ENCODE results near the gene ARHGAP4. TPM values are rescaled to one million over a fixed set of nuclear protein-coding genes. Genes with fewer than 3 reads are reported as not detected.

Gene ARHGAP4
- 1.3 and 1.5 TPM in 2 replicates for total RNA-seq
- 0.12 and 0.51 TPM in 2 replicates for polyA plus RNA-seq
- polyA plus RNA-seq (2012): 0.43 and 0.71 TPM in 2 replicates
- polyA minus RNA-seq (ENCODE audit: low replicate concordance): 1.5 and 12.4 TPM in 2 replicates

GRCh38 chrX:153925739-153926551, at the start of gene ARHGAP4:
Gene ARHGAP4, minus strand, starts transcription at chrX:153926264. Its CDS starts 62 bp downstream, at chrX:153926202.
- H4K20me1 ChIP-seq (ENCODE audit: control insufficient read depth, extremely low read depth, insufficient read depth, low read length): no peaks in the 10 kb centered on the region
- no peaks in the 10 kb centered on the region for H3K79me2 ChIP-seq (ENCODE audit: control insufficient read depth, insufficient read depth, low read length)
- peak within 1 kb of the TSS in 1 of 4 experiments; percentile 64 for H3K4me3 ChIP-seq (replicated peaks in 1 of 4; ENCODE audit: control extremely low read depth in 1 of 4, insufficient read depth in 1 of 4, low read depth in 3 of 4, low read length in 4 of 4)
- H3K9me3 ChIP-seq (ENCODE audit: control insufficient read depth, insufficient read depth, low read depth, low read length): no peaks in the 10 kb centered on the region
- H3K9ac ChIP-seq (ENCODE audit: insufficient read depth, low read length): no peak within 1 kb of the TSS
- no peak within 1 kb of the TSS for H2AFZ ChIP-seq (ENCODE audit: low read length)
- no peak for DNase-seq (ENCODE audit: low read depth in 2 of 2)
- peak within 1 kb of the TSS; percentile 92 for H3K4me2 ChIP-seq (ENCODE audit: extremely low read depth, insufficient read depth, low read length)
- peaks cover 7% of the 10 kb centered on the region for H3K4me1 ChIP-seq (ENCODE audit: control insufficient read depth, extremely low read depth, insufficient read depth, low read length)
- H3K27ac ChIP-seq (ENCODE audit: insufficient read depth, low read length): no peak within 1 kb of the TSS
- H3K27me3 ChIP-seq (ENCODE audit: control insufficient read depth, insufficient read depth, low read length): no peaks in the 10 kb centered on the region
- TF ChIP-seq EZH2 (IDR thresholded peaks at IDR 0.05; ENCODE audit: low read length, missing control alignments): no peak
- TF ChIP-seq CTCF (conservative IDR thresholded peaks at IDR 0.05 in 1 of 2, IDR thresholded peaks at IDR 0.05 in 1 of 2; ENCODE audit: low read depth in 1 of 2, low read length in 2 of 2): no peak
- peaks cover 3% of the 10 kb centered on the region for H3K36me3 ChIP-seq (ENCODE audit: control insufficient read depth, insufficient read depth, low read length)

GRCh38 chrX:153974726-153975286, 48.7 kb upstream of the ARHGAP4 start:
- no peak overlapping the region for H3K4me3 ChIP-seq (replicated peaks in 1 of 4; ENCODE audit: control extremely low read depth in 1 of 4, insufficient read depth in 1 of 4, low read depth in 3 of 4, low read length in 4 of 4)
- H3K9ac ChIP-seq (ENCODE audit: insufficient read depth, low read length): no peak overlapping the region
- no peak for DNase-seq (ENCODE audit: low read depth in 2 of 2)
- H3K36me3 ChIP-seq (ENCODE audit: control insufficient read depth, insufficient read depth, low read length): no peaks in the 10 kb centered on the region
- TF ChIP-seq CTCF (conservative IDR thresholded peaks at IDR 0.05 in 1 of 2, IDR thresholded peaks at IDR 0.05 in 1 of 2; ENCODE audit: low read depth in 1 of 2, low read length in 2 of 2) (no peak), EZH2 (IDR thresholded peaks at IDR 0.05; ENCODE audit: low read length, missing control alignments) (no peak)
- no peak overlapping the region for H2AFZ ChIP-seq (ENCODE audit: low read length)
- H3K4me2 ChIP-seq (ENCODE audit: extremely low read depth, insufficient read depth, low read length): no peak overlapping the region
- H3K9me3 ChIP-seq (ENCODE audit: control insufficient read depth, insufficient read depth, low read depth, low read length): no peaks in the 10 kb centered on the region
- no peak overlapping the region for H3K27ac ChIP-seq (ENCODE audit: insufficient read depth, low read length)
- no peaks in the 10 kb centered on the region for H4K20me1 ChIP-seq (ENCODE audit: control insufficient read depth, extremely low read depth, insufficient read depth, low read length)
- H3K79me2 ChIP-seq (ENCODE audit: control insufficient read depth, insufficient read depth, low read length): peaks cover 21% of the 10 kb centered on the region
- H3K4me1 ChIP-seq (ENCODE audit: control insufficient read depth, extremely low read depth, insufficient read depth, low read length): peaks cover 4% of the 10 kb centered on the region
- H3K27me3 ChIP-seq (ENCODE audit: control insufficient read depth, insufficient read depth, low read length): no peaks in the 10 kb centered on the region

GRCh38 chrX:153974003-153974725, 48.1 kb upstream of the ARHGAP4 start:
- DNase-seq (ENCODE audit: low read depth in 2 of 2): no peak
- Histone ChIP-seq H3K9me3 (ENCODE audit: control insufficient read depth, insufficient read depth, low read depth, low read length) (no peaks in the 10 kb centered on the region), H3K4me1 (ENCODE audit: control insufficient read depth, extremely low read depth, insufficient read depth, low read length) (peaks cover 4% of the 10 kb centered on the region), H3K36me3 (ENCODE audit: control insufficient read depth, insufficient read depth, low read length) (no peaks in the 10 kb centered on the region), H3K9ac (ENCODE audit: insufficient read depth, low read length) (no peak overlapping the region), H3K4me2 (ENCODE audit: extremely low read depth, insufficient read depth, low read length) (peak overlapping the region; percentile 96), H3K27me3 (ENCODE audit: control insufficient read depth, insufficient read depth, low read length) (no peaks in the 10 kb centered on the region), H3K79me2 (ENCODE audit: control insufficient read depth, insufficient read depth, low read length) (peaks cover 27% of the 10 kb centered on the region), H3K27ac (ENCODE audit: insufficient read depth, low read length) (no peak overlapping the region), H2AFZ (ENCODE audit: low read length) (no peak overlapping the region), H4K20me1 (ENCODE audit: control insufficient read depth, extremely low read depth, insufficient read depth, low read length) (no peaks in the 10 kb centered on the region), H3K4me3 (replicated peaks in 1 of 4; ENCODE audit: control extremely low read depth in 1 of 4, insufficient read depth in 1 of 4, low read depth in 3 of 4, low read length in 4 of 4) (peak overlapping the region in 3 of 4 experiments; percentile 2 to 64 (median 8))
- TF ChIP-seq CTCF (conservative IDR thresholded peaks at IDR 0.05 in 1 of 2, IDR thresholded peaks at IDR 0.05 in 1 of 2; ENCODE audit: low read depth in 1 of 2, low read length in 2 of 2) (no peak), EZH2 (IDR thresholded peaks at IDR 0.05; ENCODE audit: low read length, missing control alignments) (no peak)

All from fibroblast of lung (primary cell).